Panc1 (cell line): ENCODE measurements around the gene ITM2B. TPM values are rescaled to one million over a fixed set of nuclear protein-coding genes. Genes with fewer than 3 reads are reported as not detected.

Experiments
- ATAC-seq: fragments of 200-7000 bp; cut with Tn5 transposase; 2 replicates; pipeline ENCODE4 v1.9.1; 2020; ENCODE audit warnings: mild to moderate bottlenecking, moderate library complexity
- BruUV-seq: library from RNA; stranded (reverse); fragments of 400-500 nt; replicated peaks from 2 replicates; lab custom pipeline; 2021; lab: Mats Ljungman, UMichigan
- CTCF ChIA-PET: fragments of 300-600 bp; sonication (Branson Sonifier 250); formaldehyde crosslinking; loops from one replicate; lab custom pipeline; 2022; ENCODE audit warnings: antibody characterized with exemption; lab: Charles Lee
- POLR2A ChIA-PET: fragments of 300-600 bp; sonication (Branson Sonifier 250); formaldehyde crosslinking; loops from one replicate; lab custom pipeline; 2022; ENCODE audit warnings: antibody characterized with exemption; lab: Charles Lee
- DNase-seq: peaks from one replicate; pipeline ENCODE4 v3.0.0-alpha.2; 2010; ENCODE audit warnings: low read depth, low spot score
- H3K27ac ChIP-seq: 2 replicates; pipeline ENCODE4 v1.5.1; 2011; ENCODE audit warnings: mild to moderate bottlenecking, low read length, inconsistent platforms
- H3K27me3 ChIP-seq: fragments of 200-500 bp; sonication (Bioruptor generic); 2 replicates; pipeline ENCODE4 v1.6.0; 2014; ENCODE audit warnings: low read length, inconsistent platforms; ENCODE audit not compliant: control insufficient read depth, insufficient read depth
- H3K36me3 ChIP-seq: fragments of 200-500 bp; sonication (Bioruptor generic); 2 replicates; pipeline ENCODE4 v1.5.1; 2014; ENCODE audit warnings: inconsistent platforms, mild to moderate bottlenecking, low read length, moderate library complexity; ENCODE audit not compliant: control insufficient read depth, insufficient read depth
- H3K4me1 ChIP-seq: 2 replicates; pipeline ENCODE4 v1.5.1; 2011; ENCODE audit warnings: inconsistent platforms, mild to moderate bottlenecking, low read length, moderate library complexity; ENCODE audit not compliant: control insufficient read depth, insufficient read depth
- H3K4me3 ChIP-seq, 2 experiments: 2 replicates each; pipeline ENCODE4 v1.5.1; 2011 to 2012; ENCODE audit warnings: low read depth in 2 of 2, low read length in 2 of 2, mild to moderate bottlenecking in 2 of 2, inconsistent platforms in 1 of 2, moderate library complexity in 1 of 2
- H3K9me3 ChIP-seq: fragments of 200-500 bp; sonication (Bioruptor generic); 2 replicates; pipeline ENCODE4 v1.5.1; 2014; ENCODE audit warnings: low read depth, mild to moderate bottlenecking, inconsistent platforms, low read length, moderate library complexity; ENCODE audit not compliant: control insufficient read depth, insufficient read depth
- POLR2AphosphoS5 ChIP-seq: IDR thresholded peaks from 2 replicates; pipeline ENCODE4 v1.6.1; 2012; ENCODE audit warnings: mild to moderate bottlenecking, low read depth, low read length, moderate library complexity
- SIN3A ChIP-seq: IDR thresholded peaks from 2 replicates; pipeline ENCODE4 v1.6.1; 2012; ENCODE audit warnings: low read depth, mild to moderate bottlenecking, low read length, moderate library complexity, borderline replicate concordance; ENCODE audit not compliant: insufficient read depth
- TCF7L2 ChIP-seq: IDR thresholded peaks from 2 replicates; pipeline ENCODE4 v1.6.1; 2011; ENCODE audit warnings: mild to moderate bottlenecking, low read depth, low read length, inconsistent platforms
- in situ Hi-C: cut with HindIII; loops from 2 replicates; pipeline ENCODE4 v1.10.0; 2016; ENCODE audit warnings: low sequenced_read_pairs, low pct_unique_long_range_greater_than_20kb
- intact Hi-C: fragments of 100-400 bp; cut with micrococcal nuclease; formaldehyde crosslinking; loops from one replicate; pipeline ENCODE4 v1.10.0; 2022; ENCODE audit not compliant: unreplicated experiment
- total RNA-seq: library from RNA; stranded (reverse); gene quantifications from one replicate; pipeline ENCODE4 v1.2.1, GENCODE V29; 2021; ENCODE audit not compliant: unreplicated experiment
- TF ChIP-seq, protein P1 (sequence below), 2 experiments: IDR thresholded peaks; 2 replicates each; pipeline ENCODE4 v1.6.1; 2011 to 2012; ENCODE audit warnings: low read depth in 2 of 2, control low read depth in 1 of 2, low read length in 1 of 2, mild to moderate bottlenecking in 1 of 2, moderate library complexity in 1 of 2; ENCODE audit not compliant: insufficient read depth in 1 of 2
- TF ChIP-seq, protein P2 (sequence below): fragments of 450-650 bp; IDR thresholded peaks from 2 replicates; pipeline ENCODE4 v1.5.1; 2017; ENCODE audit warnings: mild to moderate bottlenecking

The ITM2B gene
- total RNA-seq, 1 experiment from 2014 or later, result 156 TPM

DNA sequence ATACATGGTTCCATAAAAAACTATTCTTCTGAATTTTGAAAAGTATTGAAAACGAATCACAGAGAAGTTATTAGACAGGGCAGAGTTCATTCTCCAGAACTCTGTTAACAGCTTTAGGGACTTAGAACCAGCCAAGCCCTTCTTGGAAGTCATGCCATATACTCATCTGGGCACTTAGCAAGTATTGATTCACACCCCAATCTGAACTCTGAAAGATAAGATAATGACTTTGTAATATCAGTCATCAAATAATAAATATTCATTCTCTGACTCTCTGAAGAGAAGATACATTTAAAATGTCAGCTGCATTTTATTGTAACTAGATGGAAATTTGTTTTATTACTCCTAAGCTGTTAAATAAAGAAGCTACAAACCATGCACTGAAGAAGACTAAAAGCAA, 43.8 kb upstream of the ITM2B start:
- POLR2A ChIA-PET, result no interaction called here
- in situ Hi-C loops, result no loop called here

DNA sequence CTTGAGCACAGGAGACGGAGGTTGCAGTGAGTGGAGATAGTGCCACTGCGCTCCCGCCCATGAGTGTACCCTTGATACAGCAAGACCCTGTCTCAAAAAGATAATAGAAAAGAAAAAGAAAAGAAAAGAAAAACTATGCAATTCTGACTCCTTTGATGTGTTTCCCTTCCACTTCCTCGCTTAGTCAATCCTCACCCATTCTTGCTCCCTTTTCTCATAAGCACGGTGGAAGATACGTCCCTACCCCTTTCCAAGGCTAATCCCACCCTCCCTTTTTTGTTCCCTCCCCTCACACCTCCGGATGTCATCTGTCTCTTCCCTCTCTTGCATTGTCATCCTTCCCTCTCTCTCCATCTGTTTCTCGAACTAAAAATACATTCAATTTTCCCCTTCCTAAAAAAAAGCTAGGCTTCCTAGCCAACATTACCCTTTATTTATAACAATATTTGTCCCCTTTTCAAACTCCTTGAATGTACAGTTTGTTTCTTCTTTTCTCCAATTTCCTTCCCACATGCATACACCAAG, 40.5 kb upstream of the ITM2B start:
- BruUV-seq, result no TSS peak
- TF ChIP-seq POLR2AphosphoS5 (no peak), SIN3A (no peak), TCF7L2 (no peak)
- TF ChIP-seq, protein P1, sequence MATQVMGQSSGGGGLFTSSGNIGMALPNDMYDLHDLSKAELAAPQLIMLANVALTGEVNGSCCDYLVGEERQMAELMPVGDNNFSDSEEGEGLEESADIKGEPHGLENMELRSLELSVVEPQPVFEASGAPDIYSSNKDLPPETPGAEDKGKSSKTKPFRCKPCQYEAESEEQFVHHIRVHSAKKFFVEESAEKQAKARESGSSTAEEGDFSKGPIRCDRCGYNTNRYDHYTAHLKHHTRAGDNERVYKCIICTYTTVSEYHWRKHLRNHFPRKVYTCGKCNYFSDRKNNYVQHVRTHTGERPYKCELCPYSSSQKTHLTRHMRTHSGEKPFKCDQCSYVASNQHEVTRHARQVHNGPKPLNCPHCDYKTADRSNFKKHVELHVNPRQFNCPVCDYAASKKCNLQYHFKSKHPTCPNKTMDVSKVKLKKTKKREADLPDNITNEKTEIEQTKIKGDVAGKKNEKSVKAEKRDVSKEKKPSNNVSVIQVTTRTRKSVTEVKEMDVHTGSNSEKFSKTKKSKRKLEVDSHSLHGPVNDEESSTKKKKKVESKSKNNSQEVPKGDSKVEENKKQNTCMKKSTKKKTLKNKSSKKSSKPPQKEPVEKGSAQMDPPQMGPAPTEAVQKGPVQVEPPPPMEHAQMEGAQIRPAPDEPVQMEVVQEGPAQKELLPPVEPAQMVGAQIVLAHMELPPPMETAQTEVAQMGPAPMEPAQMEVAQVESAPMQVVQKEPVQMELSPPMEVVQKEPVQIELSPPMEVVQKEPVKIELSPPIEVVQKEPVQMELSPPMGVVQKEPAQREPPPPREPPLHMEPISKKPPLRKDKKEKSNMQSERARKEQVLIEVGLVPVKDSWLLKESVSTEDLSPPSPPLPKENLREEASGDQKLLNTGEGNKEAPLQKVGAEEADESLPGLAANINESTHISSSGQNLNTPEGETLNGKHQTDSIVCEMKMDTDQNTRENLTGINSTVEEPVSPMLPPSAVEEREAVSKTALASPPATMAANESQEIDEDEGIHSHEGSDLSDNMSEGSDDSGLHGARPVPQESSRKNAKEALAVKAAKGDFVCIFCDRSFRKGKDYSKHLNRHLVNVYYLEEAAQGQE (IDR thresholded peaks at IDR 0.05; ENCODE audit: insufficient read depth in 1 of 2, low read depth in 2 of 2, low read length in 1 of 2), result no peak
- TF ChIP-seq, protein P2, sequence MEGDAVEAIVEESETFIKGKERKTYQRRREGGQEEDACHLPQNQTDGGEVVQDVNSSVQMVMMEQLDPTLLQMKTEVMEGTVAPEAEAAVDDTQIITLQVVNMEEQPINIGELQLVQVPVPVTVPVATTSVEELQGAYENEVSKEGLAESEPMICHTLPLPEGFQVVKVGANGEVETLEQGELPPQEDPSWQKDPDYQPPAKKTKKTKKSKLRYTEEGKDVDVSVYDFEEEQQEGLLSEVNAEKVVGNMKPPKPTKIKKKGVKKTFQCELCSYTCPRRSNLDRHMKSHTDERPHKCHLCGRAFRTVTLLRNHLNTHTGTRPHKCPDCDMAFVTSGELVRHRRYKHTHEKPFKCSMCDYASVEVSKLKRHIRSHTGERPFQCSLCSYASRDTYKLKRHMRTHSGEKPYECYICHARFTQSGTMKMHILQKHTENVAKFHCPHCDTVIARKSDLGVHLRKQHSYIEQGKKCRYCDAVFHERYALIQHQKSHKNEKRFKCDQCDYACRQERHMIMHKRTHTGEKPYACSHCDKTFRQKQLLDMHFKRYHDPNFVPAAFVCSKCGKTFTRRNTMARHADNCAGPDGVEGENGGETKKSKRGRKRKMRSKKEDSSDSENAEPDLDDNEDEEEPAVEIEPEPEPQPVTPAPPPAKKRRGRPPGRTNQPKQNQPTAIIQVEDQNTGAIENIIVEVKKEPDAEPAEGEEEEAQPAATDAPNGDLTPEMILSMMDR, result no peak
- Histone ChIP-seq H3K27ac (no peak overlapping the region), H3K9me3 (no peaks in the 10 kb centered on the region), H3K4me3 (no peak overlapping the region), H3K27me3 (no peaks in the 10 kb centered on the region), H3K36me3 (no peaks in the 10 kb centered on the region), H3K4me1 (no peaks in the 10 kb centered on the region)
- no peak for DNase-seq
- no peak for ATAC-seq
- intact Hi-C loops, result no loop called here
- ChIA-PET CTCF (no interaction called here), POLR2A (no interaction called here)
- in situ Hi-C loops, result no loop called here

More for the DNA sequence above, 43.8 kb upstream of the ITM2B start:
- CTCF ChIA-PET, result no interaction called here
- ATAC-seq (no peak), DNase-seq (no peak)
- BruUV-seq, result no TSS peak
- Histone ChIP-seq H3K4me1 (no peaks in the 10 kb centered on the region), H3K36me3 (no peaks in the 10 kb centered on the region), H3K27ac (no peak overlapping the region), H3K4me3 (no peak overlapping the region), H3K27me3 (no peaks in the 10 kb centered on the region), H3K9me3 (no peaks in the 10 kb centered on the region)
- TF ChIP-seq TCF7L2, result no peak
- TF ChIP-seq, protein P2, result no peak
- no peak for TF ChIP-seq SIN3A
- TF ChIP-seq POLR2AphosphoS5, result no peak
- TF ChIP-seq, protein P1 (IDR thresholded peaks at IDR 0.05; ENCODE audit: insufficient read depth in 1 of 2, low read depth in 2 of 2, low read length in 1 of 2), result no peak
- intact Hi-C loops, result no loop called here
